Prostate gland (tissue), 2 donors: ENCODE data around the gene KIF16B. TPM values are rescaled to one million over a fixed set of nuclear protein-coding genes. Genes with fewer than 3 reads are reported as not detected.
"Not testable (repeated sequence)": the region's sequence is repeated elsewhere in the genome, so short reads cannot be mapped to it uniquely, and the experiment has no call there.

Experiments used
- DNase-seq: peaks from one replicate; pipeline ENCODE4 v3.0.0-alpha.2; 2019; ENCODE audit warnings: low spot score
- H3K27ac ChIP-seq, 2 donors: fragments of 200-600 bp; sonication (generic); 2 replicates each; pipeline ENCODE4 v1.5.1; 2017 to 2019
- H3K27me3 ChIP-seq: fragments of 200-600 bp; sonication (generic); replicated peaks from 2 replicates; pipeline ENCODE4 v1.5.1; 2019; ENCODE audit not compliant: insufficient read depth
- H3K36me3 ChIP-seq, 2 donors: fragments of 200-600 bp; sonication (generic); 1 replicate in 1 of 2; 2 replicates in 1 of 2; pipeline versions ENCODE4 v1.5.1 to v1.8.1; 2017 to 2019
- H3K4me1 ChIP-seq: fragments of 200-600 bp; sonication (generic); replicated peaks from 2 replicates; pipeline ENCODE4 v1.5.1; 2019
- H3K4me3 ChIP-seq, 2 donors: fragments of 200-600 bp; sonication (generic); 2 replicates each; pipeline ENCODE4 v1.5.1; 2017 to 2019
- H3K9me3 ChIP-seq: fragments of 200-600 bp; sonication (generic); 2 replicates; pipeline ENCODE4 v1.5.1; 2017
- POLR2A ChIP-seq: fragments of 450-650 bp; IDR thresholded peaks from one replicate; pipeline ENCODE4 v1.6.1; 2016; ENCODE audit warnings: antibody characterized with exemption, mild to moderate bottlenecking
- POLR2AphosphoS5 ChIP-seq: sonication (generic); formaldehyde crosslinking; IDR thresholded peaks from one replicate; pipeline ENCODE4 v1.6.1; 2017; ENCODE audit warnings: antibody characterized with exemption
- WGBS: methylation state at CpG from one replicate; pipeline ENCODE4 v1.1.5; 2018; 5-methylcytosine and 5-hydroxymethylcytosine counted together
- intact Hi-C: fragments of 100-400 bp; cut with DNase I; formaldehyde crosslinking; loops from one replicate; pipeline ENCODE4 v1.14.2; 2022
- total RNA-seq, 2 donors: library from RNA; depleted of rRNA; stranded (reverse); fragments of >200 nt; gene quantifications; one replicate each; pipeline ENCODE4 v1.1.0, GENCODE V29; 2016
- TF ChIP-seq, protein P1 (sequence below), 4 experiments: fragments of 200-600 bp in 2 of 4; fragments of 450-650 bp in 2 of 4; sonication (generic) in 2 of 4; IDR thresholded peaks; 1 replicate in 3 of 4; 2 replicates in 1 of 4; pipeline ENCODE4 v1.5.1; 2016 to 2019; ENCODE audit warnings: antibody characterized with exemption in 4 of 4, mild to moderate bottlenecking in 2 of 4, moderate library complexity in 2 of 4

Gene KIF16B
- total RNA-seq, 2 donors from 2014 or later = 11.5 to 24.4 TPM

DNA sequence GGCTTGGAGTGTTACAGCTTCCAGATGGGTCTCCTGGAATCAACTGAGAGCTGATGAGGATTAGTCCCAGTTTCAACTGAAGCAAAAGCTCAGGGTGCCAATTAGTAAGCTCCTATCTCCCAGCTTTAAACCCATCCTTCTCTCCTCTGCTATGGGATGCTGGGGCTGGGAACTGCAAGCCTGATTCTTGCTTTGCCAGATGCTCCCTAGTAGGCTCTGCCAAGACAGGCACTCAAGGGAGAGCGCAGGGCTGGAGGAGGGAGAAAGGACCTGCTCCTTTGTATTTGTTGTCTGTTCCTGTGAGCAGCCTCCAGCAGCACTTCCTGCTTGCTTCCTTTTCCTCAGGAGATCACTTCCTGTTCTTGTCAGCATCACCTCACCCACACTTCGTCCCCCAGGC is 309.7 kb downstream of the KIF16B start:
- WGBS = 52% methylated on average over 2 of the region's 2 CpGs
- no peak for TF ChIP-seq POLR2AphosphoS5
- Histone ChIP-seq H3K27me3 (no peaks in the 10 kb centered on the region), H3K36me3 (no peaks in the 10 kb centered on the region), H3K4me1 (no peaks in the 10 kb centered on the region), H3K9me3 (no peaks in the 10 kb centered on the region), H3K27ac (no peak overlapping the region), H3K4me3 (no peak overlapping the region)
- intact Hi-C loops = no loop called here
- DNase-seq = no peak

DNA sequence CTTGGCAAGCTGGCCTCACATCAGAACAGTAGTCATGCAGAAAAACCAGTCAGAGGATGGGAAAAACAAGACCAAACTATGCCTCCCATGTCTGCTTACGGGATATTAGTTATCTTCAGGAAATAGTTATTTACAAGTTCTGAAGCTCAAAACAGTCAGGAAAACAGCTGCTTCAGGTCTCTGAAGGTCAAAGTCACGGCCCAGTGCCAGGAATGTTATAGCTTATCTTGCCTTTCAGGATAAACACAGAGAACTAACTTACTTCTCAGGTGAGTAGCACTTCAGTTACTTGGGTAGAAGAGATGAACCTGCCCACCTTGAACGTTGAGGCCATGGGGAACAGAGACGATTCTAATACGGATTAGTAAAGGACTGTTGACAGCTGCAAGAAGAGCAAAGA is 310.7 kb downstream of the KIF16B start:
- H3K4me1 ChIP-seq = no peaks in the 10 kb centered on the region
- no peaks in the 10 kb centered on the region for H3K36me3 ChIP-seq
- no peaks in the 10 kb centered on the region for H3K27me3 ChIP-seq
- WGBS = 69% methylated on average over 5 of the region's 5 CpGs
- no peak overlapping the region for H3K4me3 ChIP-seq
- H3K9me3 ChIP-seq = no peaks in the 10 kb centered on the region
- TF ChIP-seq POLR2A = no peak
- TF ChIP-seq POLR2AphosphoS5 = no peak
- TF ChIP-seq, protein P1, sequence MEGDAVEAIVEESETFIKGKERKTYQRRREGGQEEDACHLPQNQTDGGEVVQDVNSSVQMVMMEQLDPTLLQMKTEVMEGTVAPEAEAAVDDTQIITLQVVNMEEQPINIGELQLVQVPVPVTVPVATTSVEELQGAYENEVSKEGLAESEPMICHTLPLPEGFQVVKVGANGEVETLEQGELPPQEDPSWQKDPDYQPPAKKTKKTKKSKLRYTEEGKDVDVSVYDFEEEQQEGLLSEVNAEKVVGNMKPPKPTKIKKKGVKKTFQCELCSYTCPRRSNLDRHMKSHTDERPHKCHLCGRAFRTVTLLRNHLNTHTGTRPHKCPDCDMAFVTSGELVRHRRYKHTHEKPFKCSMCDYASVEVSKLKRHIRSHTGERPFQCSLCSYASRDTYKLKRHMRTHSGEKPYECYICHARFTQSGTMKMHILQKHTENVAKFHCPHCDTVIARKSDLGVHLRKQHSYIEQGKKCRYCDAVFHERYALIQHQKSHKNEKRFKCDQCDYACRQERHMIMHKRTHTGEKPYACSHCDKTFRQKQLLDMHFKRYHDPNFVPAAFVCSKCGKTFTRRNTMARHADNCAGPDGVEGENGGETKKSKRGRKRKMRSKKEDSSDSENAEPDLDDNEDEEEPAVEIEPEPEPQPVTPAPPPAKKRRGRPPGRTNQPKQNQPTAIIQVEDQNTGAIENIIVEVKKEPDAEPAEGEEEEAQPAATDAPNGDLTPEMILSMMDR (IDR thresholded peaks at IDR 0.05) = no peak
- intact Hi-C loops = no loop called here
- H3K27ac ChIP-seq = no peak overlapping the region
- no peak for DNase-seq

DNA sequence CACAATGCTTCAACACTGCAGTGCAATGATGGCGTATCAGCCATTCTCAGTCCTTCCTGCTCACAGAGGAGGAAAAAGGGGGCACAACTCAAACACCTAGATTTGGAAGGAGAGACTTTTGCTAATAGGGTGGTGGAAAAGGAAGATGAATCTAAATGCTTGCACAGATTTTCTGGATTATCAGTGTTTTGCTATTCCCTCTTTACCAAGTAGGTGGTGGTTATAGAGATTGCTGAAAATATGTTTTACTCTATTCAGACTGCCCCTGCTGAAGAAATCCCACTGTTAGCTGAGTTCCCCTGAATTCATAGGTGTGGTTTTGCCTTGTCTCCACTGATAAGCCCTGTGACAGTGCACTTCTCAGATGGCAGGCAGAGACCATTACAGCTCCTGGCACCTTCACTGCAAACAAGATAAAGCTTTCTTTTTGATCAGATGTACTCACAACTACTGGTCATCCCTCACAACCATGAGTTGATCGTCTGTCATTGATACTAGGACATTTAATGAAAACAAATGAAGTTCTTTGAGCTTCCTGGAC is 311.4 kb downstream of the KIF16B start:
- no peak for DNase-seq
- Histone ChIP-seq H3K27me3 (no peaks in the 10 kb centered on the region), H3K36me3 (no peaks in the 10 kb centered on the region), H3K27ac (no peak overlapping the region), H3K9me3 (no peaks in the 10 kb centered on the region), H3K4me3 (no peak overlapping the region), H3K4me1 (no peaks in the 10 kb centered on the region)
- intact Hi-C loops = no loop called here
- TF ChIP-seq POLR2A (no peak), POLR2AphosphoS5 (no peak)
- TF ChIP-seq, protein P1 (IDR thresholded peaks at IDR 0.05) = no peak
- 63% methylated on average over 2 of the region's 2 CpGs for WGBS

DNA sequence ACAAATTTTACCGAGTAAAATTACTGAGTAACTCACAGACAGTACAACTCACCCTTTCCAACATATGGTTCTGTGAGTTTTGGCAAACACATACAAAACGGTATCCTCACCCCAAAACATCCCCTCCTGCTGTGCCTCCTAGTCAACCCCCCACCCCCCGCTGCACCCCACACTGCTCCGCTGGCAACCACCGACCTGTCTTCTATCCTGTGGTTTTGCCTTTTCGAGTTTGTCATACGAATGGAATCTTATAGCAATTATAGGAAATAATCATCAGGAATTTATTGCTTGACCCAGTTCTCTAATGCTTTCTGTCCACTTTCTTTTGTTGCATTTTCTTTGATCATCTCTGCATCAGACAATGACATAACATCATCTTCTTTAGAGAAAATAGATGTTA is 312.3 kb downstream of the KIF16B start:
- Histone ChIP-seq H3K27me3 (no peaks in the 10 kb centered on the region), H3K4me3 (no peak overlapping the region), H3K27ac (no peak overlapping the region), H3K36me3 (no peaks in the 10 kb centered on the region), H3K4me1 (no peaks in the 10 kb centered on the region), H3K9me3 (no peaks in the 10 kb centered on the region)
- intact Hi-C loops = no loop called here
- TF ChIP-seq POLR2AphosphoS5 = no peak
- TF ChIP-seq, protein P1 (IDR thresholded peaks at IDR 0.05) = no peak
- TF ChIP-seq POLR2A = no peak
- no peak for DNase-seq
- 80% methylated on average over 7 of the region's 7 CpGs for WGBS

DNA sequence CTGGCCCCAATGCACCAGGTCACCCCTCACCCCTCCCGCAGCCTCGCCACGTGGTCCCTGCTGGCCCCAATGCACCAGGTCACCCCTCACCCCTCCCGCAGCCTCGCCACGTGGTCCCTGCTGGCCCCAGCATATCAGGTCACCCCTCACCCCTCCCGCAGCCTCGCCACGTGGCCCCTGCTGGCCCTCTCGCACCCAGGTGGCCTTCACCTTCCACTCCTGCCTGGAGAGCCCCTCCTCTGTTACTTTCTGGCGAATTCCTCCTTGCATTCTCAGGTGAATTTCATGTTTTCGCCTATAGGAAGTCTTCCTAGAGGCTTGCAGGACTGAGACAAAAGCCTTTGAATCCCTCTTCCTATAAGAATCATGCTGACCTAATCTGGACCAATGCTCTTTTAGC is 313.1 kb downstream of the KIF16B start:
- H3K9me3 ChIP-seq, H3K4me1 ChIP-seq, DNase-seq, H3K27ac ChIP-seq, H3K36me3 ChIP-seq, H3K27me3 ChIP-seq, H3K4me3 ChIP-seq, intact Hi-C loops: not testable (repeated sequence)
- WGBS = 90% methylated on average over 9 of the region's 12 CpGs

DNA sequence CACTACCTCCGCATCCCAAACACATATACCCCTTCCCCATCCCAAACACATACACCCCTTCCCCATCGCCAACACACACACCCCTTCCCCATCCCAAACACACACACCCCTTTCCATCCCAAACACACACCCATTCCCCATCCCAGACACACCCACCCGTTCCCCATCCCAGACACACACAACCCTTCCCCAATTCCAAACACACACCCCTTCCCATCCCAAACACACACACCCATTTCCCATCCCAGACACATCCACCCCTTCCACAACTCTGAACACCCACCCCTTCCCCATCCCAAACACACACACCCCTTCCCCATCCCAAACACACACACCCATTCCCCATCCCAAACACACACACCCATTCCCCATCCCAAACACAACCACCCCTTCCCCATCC is 314.5 kb downstream of the KIF16B start:
- no peaks in the 10 kb centered on the region for H3K36me3 ChIP-seq
- H3K27ac ChIP-seq = no peak overlapping the region
- H3K27me3 ChIP-seq = no peaks in the 10 kb centered on the region
- no peak overlapping the region for H3K4me3 ChIP-seq
- H3K9me3 ChIP-seq = no peaks in the 10 kb centered on the region
- WGBS = 87% methylated on average over 3 of the region's 3 CpGs
- no peak for DNase-seq
- intact Hi-C loops = no loop called here
- TF ChIP-seq POLR2A (no peak), POLR2AphosphoS5 (no peak)
- TF ChIP-seq, protein P1 (IDR thresholded peaks at IDR 0.05) = no peak
- no peaks in the 10 kb centered on the region for H3K4me1 ChIP-seq
